ENCODE results near the gene GRK5. TPM values are rescaled to one million over a fixed set of nuclear protein-coding genes. Genes with fewer than 3 reads are reported as not detected.

The GRK5 gene
- total RNA-seq, 2 donors from 2014 or later = 4.8 to 10.6 TPM

GRCh38 chr10:119302172-119302571 lies 94.8 kb downstream of the GRK5 start:
- WGBS = 36% methylated on average over 3 of the region's 3 CpGs
- intact Hi-C loops (cut with DNase I) = no loop called here
- DNase-seq (ENCODE audit: low spot score) = no peak
- H3K36me3 ChIP-seq = no peaks in the 10 kb centered on the region
- H3K4me3 ChIP-seq = no peak overlapping the region
- H3K27me3 ChIP-seq (replicated peaks; ENCODE audit: insufficient read depth) = no peaks in the 10 kb centered on the region
- peak overlapping the region in 1 of 2 donors; percentile 34 for H3K27ac ChIP-seq
- H3K9me3 ChIP-seq = no peaks in the 10 kb centered on the region
- no peak for TF ChIP-seq CTCF (IDR thresholded peaks at IDR 0.05)
- TF ChIP-seq POLR2AphosphoS5 (IDR thresholded peaks at IDR 0.05) = no peak
- TF ChIP-seq POLR2A (IDR thresholded peaks at IDR 0.05) = no peak
- no peaks in the 10 kb centered on the region for H3K4me1 ChIP-seq (replicated peaks)

GRCh38 chr10:119302591-119303253 lies 95.4 kb downstream of the GRK5 start:
- no peaks in the 10 kb centered on the region for H3K4me1 ChIP-seq (replicated peaks)
- intact Hi-C loops (cut with DNase I) = no loop called here
- H3K9me3 ChIP-seq = no peaks in the 10 kb centered on the region
- TF ChIP-seq POLR2AphosphoS5 (IDR thresholded peaks at IDR 0.05) (no peak), POLR2A (IDR thresholded peaks at IDR 0.05) (no peak), CTCF (IDR thresholded peaks at IDR 0.05) (no peak)
- no peaks in the 10 kb centered on the region for H3K36me3 ChIP-seq
- H3K27me3 ChIP-seq (replicated peaks; ENCODE audit: insufficient read depth) = no peaks in the 10 kb centered on the region
- no peak overlapping the region for H3K27ac ChIP-seq
- no peak for DNase-seq (ENCODE audit: low spot score)
- no peak overlapping the region for H3K4me3 ChIP-seq
- 77% methylated on average over 12 of the region's 12 CpGs for WGBS

DNA sequence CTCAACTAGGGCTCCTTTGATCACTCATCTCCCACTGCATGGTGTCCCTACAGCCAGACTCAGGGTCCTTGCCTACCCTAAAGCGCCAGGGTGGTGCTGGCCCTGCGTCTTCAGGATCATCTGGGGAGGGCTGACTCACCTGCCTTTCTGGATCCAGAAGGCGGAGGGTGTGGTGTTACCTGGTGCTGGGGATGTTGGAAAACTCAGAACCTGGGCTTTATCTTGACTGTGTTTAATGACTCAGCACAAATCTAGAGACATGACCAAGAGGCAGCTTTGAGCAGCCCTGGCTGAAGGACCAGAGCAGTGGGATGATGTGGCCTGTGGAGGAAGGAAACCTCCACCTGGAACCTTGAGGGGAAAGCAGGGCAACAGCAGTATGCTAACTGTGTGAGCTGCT lies 96.5 kb downstream of the GRK5 start:
- no peaks in the 10 kb centered on the region for H3K9me3 ChIP-seq
- TF ChIP-seq POLR2AphosphoS5 (IDR thresholded peaks at IDR 0.05) (no peak), POLR2A (IDR thresholded peaks at IDR 0.05) (no peak), CTCF (IDR thresholded peaks at IDR 0.05) (no peak)
- 83% methylated on average over 3 of the region's 3 CpGs for WGBS
- no peaks in the 10 kb centered on the region for H3K4me1 ChIP-seq (replicated peaks)
- intact Hi-C loops (cut with DNase I) = no loop called here
- H3K4me3 ChIP-seq = no peak overlapping the region
- no peaks in the 10 kb centered on the region for H3K36me3 ChIP-seq
- no peak for DNase-seq (ENCODE audit: low spot score)
- no peaks in the 10 kb centered on the region for H3K27me3 ChIP-seq (replicated peaks; ENCODE audit: insufficient read depth)
- no peak overlapping the region for H3K27ac ChIP-seq

DNA sequence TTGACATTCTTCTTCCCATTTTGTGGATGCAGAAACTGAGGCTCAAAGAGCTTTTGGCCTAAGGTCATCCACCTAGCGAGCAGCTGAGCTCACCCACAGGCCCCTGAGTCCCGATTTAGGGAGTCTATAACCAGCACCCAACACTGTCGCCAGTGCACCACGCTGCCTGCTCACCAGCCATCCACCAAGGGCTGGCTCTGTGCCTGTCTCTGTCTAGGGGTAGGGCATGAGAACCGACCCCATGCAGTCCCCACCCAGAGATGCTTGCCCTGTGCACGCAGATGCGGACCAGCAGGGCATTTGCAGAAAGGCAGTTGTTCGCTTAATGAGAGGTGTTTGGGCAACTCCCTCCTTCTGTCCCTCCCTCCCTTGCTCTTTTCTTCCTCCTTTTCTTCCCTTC lies 97.2 kb downstream of the GRK5 start:
- no peak for TF ChIP-seq POLR2A (IDR thresholded peaks at IDR 0.05)
- TF ChIP-seq CTCF (IDR thresholded peaks at IDR 0.05) = no peak
- no peak for TF ChIP-seq POLR2AphosphoS5 (IDR thresholded peaks at IDR 0.05)
- H3K4me3 ChIP-seq = no peak overlapping the region
- WGBS = 94% methylated on average over 8 of the region's 8 CpGs
- H3K36me3 ChIP-seq = no peaks in the 10 kb centered on the region
- H3K9me3 ChIP-seq = no peaks in the 10 kb centered on the region
- H3K27ac ChIP-seq = no peak overlapping the region
- intact Hi-C loops (cut with DNase I) = no loop called here
- H3K27me3 ChIP-seq (replicated peaks; ENCODE audit: insufficient read depth) = no peaks in the 10 kb centered on the region
- no peak for DNase-seq (ENCODE audit: low spot score)
- H3K4me1 ChIP-seq (replicated peaks) = no peaks in the 10 kb centered on the region

DNA sequence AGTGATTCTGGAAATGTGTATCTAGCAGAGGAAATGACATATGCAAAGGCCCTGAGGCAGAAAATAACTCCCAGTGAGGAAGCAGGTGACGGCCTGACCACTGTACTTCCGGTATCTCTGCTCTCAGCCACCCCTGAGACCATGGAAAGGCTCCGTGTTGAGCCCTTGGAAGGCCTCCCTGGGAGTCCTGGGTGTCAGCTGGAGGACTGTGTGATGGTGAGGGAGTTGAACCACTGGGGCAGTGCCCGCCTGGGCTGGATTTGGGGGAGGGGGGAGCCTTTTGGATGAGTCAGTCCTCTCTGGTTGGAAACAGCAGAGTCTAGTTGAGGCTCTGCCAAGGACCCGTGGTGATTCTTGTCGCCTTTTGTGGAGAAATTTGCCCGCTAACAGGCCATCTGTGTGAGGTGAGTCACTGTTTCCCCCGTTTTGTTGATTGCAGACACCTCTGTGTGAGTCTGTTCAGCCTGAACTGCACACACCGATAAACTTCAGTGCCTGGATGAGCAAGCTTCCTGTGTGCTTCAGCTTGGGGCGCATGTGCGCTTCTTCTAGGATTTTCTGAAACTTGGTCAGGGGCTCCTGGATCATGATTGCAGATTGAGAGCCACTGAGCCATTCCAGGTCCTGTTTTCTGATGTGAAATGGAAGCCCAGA lies 98.6 kb downstream of the GRK5 start:
- H3K27ac ChIP-seq = peak overlapping the region; percentile 6 to 31
- intact Hi-C loops (cut with DNase I) = no loop called here
- H3K36me3 ChIP-seq = no peaks in the 10 kb centered on the region
- DNase-seq (ENCODE audit: low spot score) = no peak
- no peaks in the 10 kb centered on the region for H3K9me3 ChIP-seq
- no peak overlapping the region for H3K4me3 ChIP-seq
- H3K27me3 ChIP-seq (replicated peaks; ENCODE audit: insufficient read depth) = no peaks in the 10 kb centered on the region
- WGBS = 51% methylated on average over 11 of the region's 11 CpGs
- no peaks in the 10 kb centered on the region for H3K4me1 ChIP-seq (replicated peaks)
- TF ChIP-seq POLR2AphosphoS5 (IDR thresholded peaks at IDR 0.05) = peak; percentile 8
- no peak for TF ChIP-seq CTCF (IDR thresholded peaks at IDR 0.05)
- no peak for TF ChIP-seq POLR2A (IDR thresholded peaks at IDR 0.05)

All from prostate gland (tissue), 2 donors.